Transverse colon (tissue), 4 donors: Measurements from ENCODE around the gene LIPI. TPM values are rescaled to one million over a fixed set of nuclear protein-coding genes. Genes with fewer than 3 reads are reported as not detected.

Source experiments
- DNase-seq: peaks from one replicate; pipeline ENCODE4 v3.0.0-alpha.2; 2019
- H3K27ac ChIP-seq, 4 donors: fragments of 200-600 bp; sonication (generic); 2 replicates each; pipeline ENCODE4 v1.5.1; 2016 to 2018; ENCODE audit warnings: inconsistent platforms in 4 of 4
- H3K27me3 ChIP-seq: fragments of 200-600 bp; sonication (generic); 2 replicates; pipeline ENCODE4 v1.5.1; 2017; ENCODE audit warnings: inconsistent platforms
- H3K36me3 ChIP-seq, 4 donors: fragments of 200-600 bp; sonication (generic); 2 replicates each; pipeline ENCODE4 v1.5.1; 2017 to 2019; ENCODE audit warnings: inconsistent platforms in 4 of 4
- H3K4me1 ChIP-seq, 4 donors: fragments of 200-600 bp; sonication (generic); 2 replicates each; pipeline ENCODE4 v1.5.1; 2017 to 2020; ENCODE audit warnings: inconsistent platforms in 4 of 4
- H3K4me3 ChIP-seq, 4 donors: fragments of 200-600 bp; sonication (generic); 1 replicate in 1 of 4; 2 replicates in 3 of 4; pipeline versions ENCODE4 v1.5.1 to v1.6.1; 2017 to 2019; ENCODE audit warnings: inconsistent platforms in 4 of 4
- H3K9me3 ChIP-seq, 2 donors: fragments of 200-600 bp; sonication (generic); 2 replicates each; pipeline ENCODE4 v1.5.1; 2017 to 2019; ENCODE audit warnings: inconsistent platforms in 2 of 2
- CTCF ChIP-seq, 5 experiments: fragments of 200-600 bp in 3 of 5; fragments of 450-650 bp in 2 of 5; sonication (generic) in 3 of 5; IDR thresholded peaks; 1 replicate in 2 of 5; 2 replicates in 3 of 5; pipeline ENCODE4 v1.5.1; 2016 to 2017; ENCODE audit warnings: antibody characterized with exemption in 5 of 5, inconsistent platforms in 3 of 5, mild to moderate bottlenecking in 2 of 5, moderate library complexity in 1 of 5
- EP300 ChIP-seq: sonication (generic); formaldehyde crosslinking; IDR thresholded peaks from one replicate; pipeline ENCODE4 v1.6.1; 2017; ENCODE audit warnings: antibody characterized with exemption, low read depth
- POLR2A ChIP-seq: fragments of 450-650 bp; IDR thresholded peaks from one replicate; pipeline ENCODE4 v1.6.1; 2016; ENCODE audit warnings: antibody characterized with exemption, mild to moderate bottlenecking, moderate library complexity
- POLR2AphosphoS5 ChIP-seq, 3 donors: sonication (generic); formaldehyde crosslinking; IDR thresholded peaks; one replicate each; pipeline ENCODE4 v1.6.1; 2016; ENCODE audit warnings: antibody characterized with exemption in 3 of 3
- WGBS, 2 donors: methylation state at CpG; one replicate each; pipeline ENCODE4 v1.1.5; 2018; ENCODE audit warnings: low coverage in 1 of 2; 5-methylcytosine and 5-hydroxymethylcytosine counted together
- in situ Hi-C, 4 donors: fragments of 200-750 bp; cut with MboI; loops; one replicate each; pipeline versions ENCODE4 v1.15.0 to v1.15.1; 2017; ENCODE audit warnings: low sequenced_read_pairs in 3 of 4, low pct_ligation_motif_present in 1 of 4, low pct_unique_long_range_greater_than_20kb in 1 of 4
- intact Hi-C: fragments of 100-400 bp; cut with DNase I; formaldehyde crosslinking; loops from one replicate; pipeline ENCODE4 v1.15.1; 2023; ENCODE audit warnings: low total_unique reads
- total RNA-seq, 4 donors: library from RNA; depleted of rRNA; stranded (reverse); fragments of >200 nt; gene quantifications; one replicate each; pipeline ENCODE4 v1.1.0, GENCODE V29; 2016

The LIPI gene
- total RNA-seq, 4 donors from 2014 or later = not detected

- no peaks in the 10 kb centered on the region for H3K4me1 ChIP-seq
- TF ChIP-seq EP300 (no peak), POLR2AphosphoS5 (IDR thresholded peaks at IDR 0.05) (no peak), CTCF (IDR thresholded peaks at IDR 0.05) (no peak), POLR2A (no peak)
- no peak overlapping the region for H3K27ac ChIP-seq
- DNase-seq = no peak
- WGBS, 2 donors = 90 to 97% methylated on average over 5 to 16 of the region's 16 CpGs
- H3K9me3 ChIP-seq = no peaks in the 10 kb centered on the region
- H3K36me3 ChIP-seq = no peaks in the 10 kb centered on the region
- intact Hi-C loops (no loop called here), in situ Hi-C loops (no loop called here)
- H3K27me3 ChIP-seq = no peaks in the 10 kb centered on the region
- no peak overlapping the region for H3K4me3 ChIP-seq
Observed at GRCh38 chr21:14073615-14074014, 137.1 kb downstream of the LIPI start.

GRCh38 chr21:14072761-14073535 lies 137.8 kb downstream of the LIPI start:
- Histone ChIP-seq H3K27me3 (no peaks in the 10 kb centered on the region), H3K36me3 (no peaks in the 10 kb centered on the region), H3K4me3 (no peak overlapping the region), H3K9me3 (no peaks in the 10 kb centered on the region), H3K4me1 (no peaks in the 10 kb centered on the region), H3K27ac (no peak overlapping the region)
- 90 to 95% methylated on average over 2 to 46 of the region's 46 CpGs for WGBS, 2 donors
- DNase-seq = no peak
- intact Hi-C loops (no loop called here), in situ Hi-C loops (no loop called here)
- TF ChIP-seq POLR2AphosphoS5 (IDR thresholded peaks at IDR 0.05) (no peak), CTCF (IDR thresholded peaks at IDR 0.05) (no peak), EP300 (no peak)

GRCh38 chr21:14071902-14072734 lies 138.6 kb downstream of the LIPI start:
- Histone ChIP-seq H3K4me1 (no peaks in the 10 kb centered on the region), H3K4me3 (no peak overlapping the region), H3K27me3 (no peaks in the 10 kb centered on the region), H3K27ac (no peak overlapping the region), H3K9me3 (no peaks in the 10 kb centered on the region), H3K36me3 (no peaks in the 10 kb centered on the region)
- in situ Hi-C loops (no loop called here), intact Hi-C loops (no loop called here)
- TF ChIP-seq CTCF (IDR thresholded peaks at IDR 0.05) (no peak), POLR2A (no peak), POLR2AphosphoS5 (IDR thresholded peaks at IDR 0.05) (no peak)
- 67 to 98% methylated on average over 3 to 43 of the region's 44 CpGs for WGBS, 2 donors
- DNase-seq = no peak

- H3K27me3 ChIP-seq = no peaks in the 10 kb centered on the region
- no peak overlapping the region for H3K27ac ChIP-seq
- intact Hi-C loops (no loop called here), in situ Hi-C loops (no loop called here)
- TF ChIP-seq POLR2AphosphoS5 (IDR thresholded peaks at IDR 0.05) (no peak), CTCF (IDR thresholded peaks at IDR 0.05) (no peak), EP300 (no peak), POLR2A (no peak)
- H3K9me3 ChIP-seq = no peaks in the 10 kb centered on the region
- no peaks in the 10 kb centered on the region for H3K36me3 ChIP-seq
- no peak overlapping the region for H3K4me3 ChIP-seq
- 88 to 96% methylated on average over 3 to 16 of the region's 16 CpGs for WGBS, 2 donors
- H3K4me1 ChIP-seq = no peaks in the 10 kb centered on the region
- DNase-seq = no peak
Observed at GRCh38 chr21:14070968-14071367, 139.8 kb downstream of the LIPI start.
